Endothelial cell of umbilical vein (primary cell): Measurements from ENCODE around the gene MESP1. TPM values are rescaled to one million over a fixed set of nuclear protein-coding genes. Genes with fewer than 3 reads are reported as not detected.

Source experiments
- BruUV-seq: library from RNA; stranded (reverse); fragments of 400-500 nt; replicated peaks from 2 replicates; lab custom pipeline; 2021; lab: Mats Ljungman, UMichigan
- CTCF ChIA-PET: fragments of 300-600, 350-600 bp; sonication (Branson Sonifier 250); formaldehyde crosslinking; loops from one replicate; lab custom pipeline; 2021; ENCODE audit warnings: antibody characterized with exemption, inconsistent platforms; lab: Charles Lee
- POLR2A ChIA-PET: fragments of 300-600, 350-600 bp; sonication (Branson Sonifier 250); formaldehyde crosslinking; loops from one replicate; lab custom pipeline; 2021; ENCODE audit warnings: antibody characterized with exemption, inconsistent platforms; lab: Charles Lee
- DNase-seq: peaks from one replicate; pipeline ENCODE4 v3.0.0-alpha.2; 2011; ENCODE audit warnings: low read depth, low spot score
- FAIRE-seq: peaks from 2 replicates; lab custom pipeline; 2011; peaks lifted over from hg19 to GRCh38; lab: Jason Lieb, UNC
- H2AFZ ChIP-seq: 2 replicates; pipeline ENCODE4 v1.6.0; 2012; ENCODE audit warnings: low read depth, low read length, control low read depth, inconsistent platforms
- H3K27ac ChIP-seq: 2 replicates; pipeline ENCODE4 v1.5.1; 2011; ENCODE audit warnings: low read depth, mild to moderate bottlenecking, control low read depth, low read length, moderate library complexity; ENCODE audit not compliant: insufficient read depth
- H3K27me3 ChIP-seq, 2 experiments: 2 replicates each; pipeline versions ENCODE4 v1.6.0 to v1.6.1; 2011; ENCODE audit warnings: low read length in 2 of 2, mixed read lengths in 1 of 2; ENCODE audit not compliant: control insufficient read depth in 2 of 2, insufficient read depth in 2 of 2
- H3K36me3 ChIP-seq, 2 experiments: 2 replicates in 1 of 2; 3 replicates in 1 of 2; pipeline ENCODE4 v1.5.1; 2011; ENCODE audit warnings: low read length in 2 of 2, mild to moderate bottlenecking in 1 of 2, moderate library complexity in 1 of 2; ENCODE audit not compliant: control insufficient read depth in 2 of 2, insufficient read depth in 2 of 2; ENCODE audit errors: extremely low read depth in 1 of 2
- H3K4me1 ChIP-seq: 3 replicates; pipeline ENCODE4 v1.5.1; 2011; ENCODE audit warnings: mild to moderate bottlenecking, low read length; ENCODE audit not compliant: control insufficient read depth, insufficient read depth; ENCODE audit errors: extremely low read depth
- H3K4me2 ChIP-seq: 2 replicates; pipeline ENCODE4 v1.6.1; 2011; ENCODE audit warnings: low read length, control low read depth, mixed read lengths; ENCODE audit not compliant: insufficient read depth
- H3K4me3 ChIP-seq, 3 experiments: fragments of 200-600 bp in 1 of 3; sonication (generic), shearing (Covaris generic) in 1 of 3; replicated peaks in 1 of 3; 2 replicates each; pipeline ENCODE4 v1.5.1; 2011 to 2016; ENCODE audit warnings: control low read depth in 3 of 3, low read length in 3 of 3, mild to moderate bottlenecking in 2 of 3, inconsistent platforms in 1 of 3, low read depth in 1 of 3, moderate library complexity in 1 of 3; ENCODE audit not compliant: insufficient read depth in 1 of 3
- H3K79me2 ChIP-seq: 2 replicates; pipeline ENCODE4 v1.6.0; 2012; ENCODE audit warnings: low read length, inconsistent platforms; ENCODE audit not compliant: control insufficient read depth, insufficient read depth
- H3K9ac ChIP-seq: replicated peaks from 2 replicates; pipeline ENCODE3; 2011; ENCODE audit warnings: low read length, control low read depth; ENCODE audit not compliant: insufficient read depth; ENCODE audit errors: extremely low read depth
- H3K9me1 ChIP-seq: replicated peaks from 3 replicates; pipeline ENCODE4 v1.6.0; 2011; ENCODE audit warnings: mild to moderate bottlenecking, low read length; ENCODE audit not compliant: control insufficient read depth, insufficient read depth; ENCODE audit errors: extremely low read depth
- H3K9me3 ChIP-seq: replicated peaks from 2 replicates; pipeline ENCODE4 v1.5.1; 2012; ENCODE audit warnings: low read length, inconsistent platforms; ENCODE audit not compliant: control insufficient read depth, insufficient read depth
- H4K20me1 ChIP-seq: replicated peaks from 2 replicates; pipeline ENCODE3; 2011; ENCODE audit warnings: mild to moderate bottlenecking, low read length; ENCODE audit not compliant: control insufficient read depth, insufficient read depth; ENCODE audit errors: extremely low read depth
- CTCF ChIP-seq, 2 donors: IDR thresholded peaks; 1 replicate in 1 of 2; 2 replicates in 1 of 2; pipeline ENCODE4 v1.5.1; 2011; ENCODE audit warnings: low read length in 2 of 2, mild to moderate bottlenecking in 2 of 2, moderate library complexity in 2 of 2, control low read depth in 1 of 2, inconsistent platforms in 1 of 2, low read depth in 1 of 2; ENCODE audit not compliant: insufficient read depth in 1 of 2; ENCODE audit errors: extremely low read depth in 1 of 2
- EZH2 ChIP-seq: IDR thresholded peaks from 2 replicates; pipeline ENCODE4 v1.6.1; 2012; ENCODE audit warnings: borderline replicate concordance, low read depth, mild to moderate bottlenecking, moderate library complexity, low read length, inconsistent platforms; ENCODE audit not compliant: severe bottlenecking
- FOS ChIP-seq: IDR thresholded peaks from 2 replicates; pipeline ENCODE4 v1.6.1; 2011; ENCODE audit warnings: mild to moderate bottlenecking, low read length, moderate library complexity, borderline replicate concordance; ENCODE audit not compliant: insufficient read depth
- GATA2 ChIP-seq: IDR thresholded peaks from 2 replicates; pipeline ENCODE4 v1.7.0; 2011; ENCODE audit warnings: low read depth, mild to moderate bottlenecking, moderate library complexity, mixed read lengths, low read length; ENCODE audit not compliant: insufficient read length, insufficient read depth
- JUN ChIP-seq: IDR thresholded peaks from 2 replicates; pipeline ENCODE4 v1.6.1; 2011; ENCODE audit warnings: borderline replicate concordance, low read depth; ENCODE audit not compliant: insufficient read length, insufficient read depth
- MAX ChIP-seq: IDR thresholded peaks from 2 replicates; pipeline ENCODE4 v1.6.1; 2011; ENCODE audit not compliant: insufficient read depth, insufficient read length
- MYC ChIP-seq: IDR thresholded peaks from one replicate; pipeline ENCODE4 v1.6.1; 2011; ENCODE audit warnings: mild to moderate bottlenecking, low read depth, low read length
- POLR2A ChIP-seq: IDR thresholded peaks from 2 replicates; pipeline ENCODE4 v1.6.1; 2012; ENCODE audit warnings: low read depth, mild to moderate bottlenecking, control low read depth, low read length
- POLR2AphosphoS5 ChIP-seq: IDR thresholded peaks from 2 replicates; pipeline ENCODE4 v1.6.1; 2012; ENCODE audit warnings: low read depth, mild to moderate bottlenecking, control low read depth, low read length, moderate library complexity; ENCODE audit not compliant: insufficient read depth
- dilution Hi-C: fragments of 300-500 bp; cut with MboI; formaldehyde crosslinking; loops from one replicate; pipeline ENCODE4 v1.15.0; 2019; ENCODE audit warnings: low sequenced_read_pairs; ENCODE audit not compliant: extremely low pct_ligation_motif_present
- intact Hi-C: fragments of 100-400 bp; cut with micrococcal nuclease; formaldehyde crosslinking; loops from one replicate; pipeline ENCODE4 v1.10.0; 2022
- polyA plus RNA-seq, 4 experiments: library from polyadenylated mRNA; depleted of rRNA in 3 of 4; stranded (reverse) in 3 of 4; unstranded in 1 of 4; fragments of >200 nt; gene quantifications; 2 replicates each; pipeline versions ENCODE4 v1.2.1 to v1.2.3, GENCODE V29; 2011 to 2012; ENCODE audit warnings: missing spikeins in 1 of 4
- total RNA-seq: library from RNA; stranded (reverse); gene quantifications from 2 replicates; pipeline ENCODE4 v1.2.3, GENCODE V29; 2021

Gene MESP1
- total and polyA plus RNA-seq, 2 donors (not counting 3 experiments of a cell fraction or from before 2014, with no cell fraction given), result 0.68 to 1.7 TPM

GRCh38 chr15:89758283-89758682, 7.2 kb upstream of the MESP1 start:
- TF ChIP-seq EZH2, result no peak
- no peak for TF ChIP-seq JUN
- TF ChIP-seq POLR2AphosphoS5, result no peak
- TF ChIP-seq POLR2A, result no peak
- TF ChIP-seq CTCF (IDR thresholded peaks at IDR 0.05; ENCODE audit: extremely low read depth in 1 of 2, insufficient read depth in 1 of 2, low read depth in 1 of 2, low read length in 2 of 2), result no peak
- TF ChIP-seq MAX, result no peak
- TF ChIP-seq MYC, result no peak
- TF ChIP-seq FOS, result no peak
- no peak for TF ChIP-seq GATA2
- H3K36me3 ChIP-seq, result no peaks in the 10 kb centered on the region
- DNase-seq (no peak), FAIRE-seq (no peak)
- peaks cover 0 to 5% of the 10 kb centered on the region in 2 experiments for H3K27me3 ChIP-seq
- H3K4me2 ChIP-seq, result no peak overlapping the region
- dilution Hi-C loops (loop anchor here (25.0 kb wide), 1 partner anchor 104 kb away; no protein-coding TSS in a partner anchor), intact Hi-C loops (no loop called here)
- H3K27ac ChIP-seq, result no peak overlapping the region
- no peaks in the 10 kb centered on the region for H4K20me1 ChIP-seq
- no peak overlapping the region for H2AFZ ChIP-seq
- ChIA-PET CTCF (interaction anchor here (0.5 to 12.2 kb wide), 4 partner anchors 18 to 828 kb away, joined by 4 to 599 read pairs (median 110); no protein-coding TSS in a partner anchor), POLR2A (no interaction called here)
- H3K4me3 ChIP-seq, result no peak overlapping the region
- H3K4me1 ChIP-seq, result no peaks in the 10 kb centered on the region
- H3K79me2 ChIP-seq, result no peaks in the 10 kb centered on the region
- no peaks in the 10 kb centered on the region for H3K9me3 ChIP-seq
- H3K9me1 ChIP-seq, result no peaks in the 10 kb centered on the region
- no TSS peak for BruUV-seq
- no peak overlapping the region for H3K9ac ChIP-seq
